Measurements from ENCODE around the gene ATP2B2. TPM values are rescaled to one million over a fixed set of nuclear protein-coding genes. Genes with fewer than 3 reads are reported as not detected.

Gene ATP2B2
- total and polyA plus RNA-seq, 12 donors, result 0.37 to 3.0 (median 1.6) TPM

GRCh38 chr3:10398341-10398740 is 107.0 kb downstream of the ATP2B2 start:
- Histone ChIP-seq H3K9me3 (replicated peaks in 1 of 3) (no peaks in the 10 kb centered on the region), H3K27me3 (no peaks in the 10 kb centered on the region), H3K4me1 (replicated peaks in 1 of 2) (no peaks in the 10 kb centered on the region), H3K27ac (no peak overlapping the region), H3K36me3 (replicated peaks in 1 of 2) (no peaks in the 10 kb centered on the region), H3K4me3 (no peak overlapping the region)
- no peak for DNase-seq
- WGBS, 4 donors, result 54 to 80% (median 75%) methylated on average over 3 to 4 of the region's 4 CpGs
- intact Hi-C loops (cut with DNase I), result no loop called here
- no peak for TF ChIP-seq CTCF (IDR thresholded peaks at IDR 0.05)
- no peak for TF ChIP-seq POLR2A (IDR thresholded peaks at IDR 0.05)

GRCh38 chr3:10397879-10398278 is 107.5 kb downstream of the ATP2B2 start:
- H3K4me3 ChIP-seq, result no peak overlapping the region
- H3K4me1 ChIP-seq (replicated peaks in 1 of 2), result no peaks in the 10 kb centered on the region
- DNase-seq, result no peak
- H3K27ac ChIP-seq, result no peak overlapping the region
- H3K27me3 ChIP-seq, result no peaks in the 10 kb centered on the region
- no peaks in the 10 kb centered on the region for H3K36me3 ChIP-seq (replicated peaks in 1 of 2)
- WGBS, 4 donors, result 72 to 83% (median 80%) methylated on average over 3 to 4 of the region's 4 CpGs
- TF ChIP-seq POLR2A (IDR thresholded peaks at IDR 0.05) (no peak), CTCF (IDR thresholded peaks at IDR 0.05) (no peak)
- no peaks in the 10 kb centered on the region for H3K9me3 ChIP-seq (replicated peaks in 1 of 3)
- intact Hi-C loops (cut with DNase I), result no loop called here

GRCh38 chr3:10396931-10397330 is 108.5 kb downstream of the ATP2B2 start:
- Histone ChIP-seq H3K4me1 (replicated peaks in 1 of 2) (no peaks in the 10 kb centered on the region), H3K4me3 (no peak overlapping the region), H3K27me3 (no peaks in the 10 kb centered on the region), H3K36me3 (replicated peaks in 1 of 2) (no peaks in the 10 kb centered on the region), H3K9me3 (replicated peaks in 1 of 3) (no peaks in the 10 kb centered on the region), H3K27ac (no peak overlapping the region)
- no peak for DNase-seq
- WGBS, 4 donors, result 85 to 91% (median 87%) methylated on average over 3 to 4 of the region's 4 CpGs
- intact Hi-C loops (cut with DNase I), result no loop called here
- TF ChIP-seq CTCF (IDR thresholded peaks at IDR 0.05) (no peak), POLR2A (IDR thresholded peaks at IDR 0.05) (no peak)

GRCh38 chr3:10396083-10396482 is 109.3 kb downstream of the ATP2B2 start:
- no peaks in the 10 kb centered on the region for H3K27me3 ChIP-seq
- no peak for TF ChIP-seq CTCF (IDR thresholded peaks at IDR 0.05)
- TF ChIP-seq POLR2A (IDR thresholded peaks at IDR 0.05), result no peak
- H3K4me3 ChIP-seq, result no peak overlapping the region
- H3K4me1 ChIP-seq (replicated peaks in 1 of 2), result no peaks in the 10 kb centered on the region
- DNase-seq, result no peak
- no peaks in the 10 kb centered on the region for H3K9me3 ChIP-seq (replicated peaks in 1 of 3)
- H3K36me3 ChIP-seq (replicated peaks in 1 of 2), result no peaks in the 10 kb centered on the region
- intact Hi-C loops (cut with DNase I), result no loop called here
- WGBS, 4 donors, result 67 to 89% (median 86%) methylated on average over 3 to 4 of the region's 4 CpGs
- no peak overlapping the region for H3K27ac ChIP-seq
